ENCODE measurements around the gene FRMD8.

Gene FRMD8, protein sequence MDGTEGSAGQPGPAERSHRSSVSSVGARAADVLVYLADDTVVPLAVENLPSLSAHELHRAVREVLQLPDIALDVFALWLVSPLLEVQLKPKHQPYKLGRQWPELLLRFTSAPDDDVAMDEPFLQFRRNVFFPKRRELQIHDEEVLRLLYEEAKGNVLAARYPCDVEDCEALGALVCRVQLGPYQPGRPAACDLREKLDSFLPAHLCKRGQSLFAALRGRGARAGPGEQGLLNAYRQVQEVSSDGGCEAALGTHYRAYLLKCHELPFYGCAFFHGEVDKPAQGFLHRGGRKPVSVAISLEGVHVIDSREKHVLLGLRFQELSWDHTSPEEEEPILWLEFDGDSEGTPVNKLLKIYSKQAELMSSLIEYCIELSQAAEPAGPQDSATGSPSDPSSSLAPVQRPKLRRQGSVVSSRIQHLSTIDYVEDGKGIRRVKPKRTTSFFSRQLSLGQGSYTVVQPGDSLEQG

DNA sequence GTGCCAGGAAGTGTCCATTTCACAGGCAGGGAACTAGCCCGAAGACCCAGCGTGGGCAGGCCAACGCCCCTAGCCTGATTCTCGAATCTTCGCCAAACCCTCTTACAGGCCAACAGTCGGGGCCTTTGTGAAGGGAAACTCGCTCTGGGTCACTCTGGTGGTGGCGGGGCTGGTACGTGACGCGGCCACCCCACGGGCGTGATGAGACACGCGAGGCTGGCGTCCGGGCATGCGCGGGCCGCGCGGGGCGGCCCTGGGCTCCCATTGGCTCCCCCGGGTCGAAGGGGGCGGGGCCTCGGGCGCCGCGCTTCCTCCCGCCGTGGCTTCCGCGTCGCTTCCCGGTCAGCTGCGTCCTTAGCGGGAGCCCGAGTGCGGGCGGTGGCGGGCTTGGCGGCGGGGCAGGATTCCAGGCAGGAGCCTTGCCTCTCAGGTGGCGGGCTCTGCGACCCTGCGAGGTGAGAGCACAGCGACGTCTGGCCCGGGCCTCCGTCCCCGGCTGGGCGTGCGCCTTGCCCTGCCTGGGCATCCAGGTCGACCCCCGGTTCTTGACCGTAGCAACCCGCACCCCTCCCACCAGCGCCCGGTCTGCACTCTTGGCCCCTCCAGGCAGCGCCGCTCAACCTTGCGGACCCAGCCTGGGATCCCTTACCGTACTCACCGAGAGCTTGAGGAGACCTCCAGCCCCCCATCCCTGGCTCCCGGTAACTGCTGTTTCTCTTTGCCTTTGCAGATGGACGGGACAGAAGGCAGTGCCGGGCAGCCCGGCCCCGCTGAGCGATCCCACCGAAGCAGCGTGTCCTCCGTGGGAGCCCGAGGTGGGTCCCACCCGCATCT, at the start of gene FRMD8:
Gene FRMD8 (plus strand): TSS at position 331 of the 834 bp plus-strand sequence. CDS start 400 bp downstream, at position 731.
- TF ChIP-seq ZNF274 (IDR thresholded peaks at IDR 0.05; ENCODE audit: low read depth, low read length), result no peak
- H3K4me3 ChIP-seq (ENCODE audit: low read length), result peak within 1 kb of the TSS; percentile 74

DNA sequence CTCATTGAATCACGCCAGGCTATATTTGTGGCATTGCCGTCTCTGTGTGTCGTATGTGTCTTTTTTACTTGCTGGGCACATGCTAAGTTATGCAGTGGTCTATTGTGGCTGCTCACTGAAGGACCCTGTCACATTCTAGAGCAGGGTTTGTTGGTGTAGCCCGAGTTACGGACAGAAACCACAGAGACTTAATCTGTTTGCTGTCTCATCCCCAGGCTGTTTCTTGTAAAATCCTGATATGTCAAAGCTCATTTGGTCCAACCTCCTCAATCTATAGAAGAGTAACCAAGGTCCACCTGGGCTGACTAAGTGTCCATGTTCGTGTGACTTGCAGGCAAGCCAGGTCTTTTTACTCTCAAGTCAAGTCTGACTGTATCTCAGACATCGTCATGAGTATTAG, 47.8 kb upstream of the FRMD8 start:
- TF ChIP-seq ZNF274 (IDR thresholded peaks at IDR 0.05; ENCODE audit: low read depth, low read length), result no peak
- no peak overlapping the region for H3K4me3 ChIP-seq (ENCODE audit: low read length)

DNA sequence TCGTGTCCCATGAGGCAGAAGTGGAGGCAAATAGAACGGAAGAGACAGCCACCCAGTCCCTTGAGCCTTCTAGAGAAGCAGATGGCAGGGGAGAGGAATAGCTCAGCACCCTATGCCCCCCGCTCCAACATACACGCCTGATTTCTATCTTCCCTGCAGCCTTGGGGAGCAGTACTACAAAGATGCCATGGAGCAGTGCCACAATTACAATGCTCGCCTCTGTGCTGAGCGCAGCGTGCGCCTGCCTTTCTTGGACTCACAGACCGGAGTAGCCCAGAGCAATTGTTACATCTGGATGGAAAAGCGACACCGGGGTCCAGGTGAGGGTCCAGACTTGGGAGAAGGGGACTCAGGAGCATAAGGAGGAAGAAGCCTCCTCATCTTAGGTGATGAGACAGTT, 46.2 kb upstream of the FRMD8 start:
- H3K4me3 ChIP-seq (ENCODE audit: low read length), result no peak overlapping the region

DNA sequence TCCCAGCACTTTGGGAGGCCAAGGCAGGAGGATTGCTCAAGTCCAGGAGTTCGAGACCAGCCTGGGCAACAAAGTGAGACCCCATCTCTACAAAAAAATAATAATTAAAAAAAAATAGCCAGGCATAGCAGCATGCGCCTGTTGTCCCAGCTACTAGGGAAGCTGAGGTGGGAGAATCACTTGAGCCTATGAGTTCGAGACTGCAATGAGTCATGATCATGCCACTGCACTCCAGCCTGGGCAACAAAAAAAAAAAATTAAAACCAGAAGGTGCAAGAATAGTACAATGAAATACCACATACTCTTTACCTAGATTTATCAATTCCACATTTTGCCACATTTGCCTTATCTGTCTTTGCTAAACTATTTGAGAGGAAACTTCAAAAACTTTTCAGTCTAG, 44.6 kb upstream of the FRMD8 start:
- no peak overlapping the region for H3K4me3 ChIP-seq (ENCODE audit: low read length)
- TF ChIP-seq ZNF274 (IDR thresholded peaks at IDR 0.05; ENCODE audit: low read depth, low read length), result no peak

More for the DNA sequence above, 46.2 kb upstream of the FRMD8 start:
- TF ChIP-seq ZNF274 (IDR thresholded peaks at IDR 0.05; ENCODE audit: low read depth, low read length), result no peak

DNA sequence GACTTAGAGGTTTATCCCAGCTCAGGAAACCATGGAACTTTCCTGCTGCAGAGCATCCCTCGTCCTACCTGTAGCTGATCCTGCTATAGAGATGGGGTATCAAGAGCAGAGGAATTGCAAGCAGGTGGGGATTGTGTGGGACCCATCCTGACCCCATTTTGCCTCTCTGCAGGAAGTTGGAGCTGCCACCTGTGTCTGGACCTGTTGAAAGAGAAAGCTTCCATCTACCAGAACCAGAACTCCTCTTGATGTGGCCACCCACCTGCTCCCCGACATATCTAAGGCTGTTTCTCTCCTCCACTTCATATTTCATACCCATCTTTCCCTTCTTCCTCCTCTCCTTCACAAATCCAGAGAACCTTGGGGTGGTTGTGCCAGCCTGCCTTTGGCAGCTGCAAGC, 34.9 kb upstream of the FRMD8 start:
- no peak for TF ChIP-seq ZNF274 (IDR thresholded peaks at IDR 0.05; ENCODE audit: low read depth, low read length)

DNA sequence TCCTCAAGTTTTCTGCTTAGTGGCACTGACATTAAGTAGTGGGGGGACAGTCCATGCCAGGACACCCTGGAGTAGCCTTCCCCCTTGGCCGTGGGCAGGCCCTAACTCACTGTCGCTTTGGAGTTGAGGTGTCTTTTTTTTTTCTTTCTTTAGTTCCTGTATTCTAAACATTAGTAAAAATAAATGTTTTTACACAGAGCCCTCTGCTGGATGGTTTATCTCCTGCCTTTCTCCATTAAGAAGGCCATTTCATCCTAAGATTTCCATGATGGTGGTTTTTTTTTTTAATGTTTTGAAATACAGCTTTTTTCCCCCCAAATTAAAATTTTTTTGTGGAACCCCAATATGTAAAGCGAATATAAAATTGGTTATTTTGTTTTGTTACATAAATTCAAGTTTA, 33.7 kb upstream of the FRMD8 start:
- H3K4me3 ChIP-seq (ENCODE audit: low read length), result no peak overlapping the region
- no peak for TF ChIP-seq ZNF274 (IDR thresholded peaks at IDR 0.05; ENCODE audit: low read depth, low read length)

More for the DNA sequence above, 34.9 kb upstream of the FRMD8 start:
- no peak overlapping the region for H3K4me3 ChIP-seq (ENCODE audit: low read length)

DNA sequence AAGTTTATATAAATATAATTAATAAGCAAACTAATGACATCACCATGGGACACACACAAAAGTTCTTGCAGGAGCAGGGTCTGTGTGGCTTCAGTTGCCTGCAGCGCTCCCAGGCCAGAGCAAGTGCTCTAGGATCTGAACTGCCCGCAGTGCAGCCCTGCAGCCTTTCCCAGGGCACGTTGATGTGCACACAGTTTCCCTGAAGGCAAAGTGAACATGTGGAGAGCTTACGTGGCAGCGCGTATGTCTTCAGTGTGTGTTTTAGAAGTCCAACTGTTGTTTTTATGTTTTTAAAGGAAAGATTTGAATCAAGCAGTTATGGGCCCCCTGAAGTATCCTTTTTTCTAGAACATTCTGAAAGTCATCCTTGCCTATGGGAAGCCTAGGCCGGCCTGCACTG, 33.1 kb upstream of the FRMD8 start:
- TF ChIP-seq ZNF274 (IDR thresholded peaks at IDR 0.05; ENCODE audit: low read depth, low read length), result no peak
- H3K4me3 ChIP-seq (ENCODE audit: low read length), result no peak overlapping the region

DNA sequence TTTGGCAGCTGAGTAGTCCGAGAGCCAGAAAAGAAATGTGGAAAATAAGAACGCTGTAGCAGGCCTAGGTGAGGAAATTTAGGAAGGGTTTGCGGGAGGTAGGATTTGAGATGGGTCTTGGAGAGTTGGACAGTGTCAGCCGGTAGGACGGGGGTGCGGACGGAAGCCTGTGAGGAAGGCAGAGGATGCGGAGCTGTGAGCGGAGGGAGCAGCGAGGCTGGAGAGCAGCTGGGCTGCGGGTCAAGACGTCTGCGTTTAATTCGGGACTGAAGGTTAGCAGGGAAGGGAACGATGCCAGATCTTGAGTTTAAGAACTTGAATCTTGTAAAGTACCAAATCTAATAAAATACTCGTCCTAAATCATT, 32.6 kb upstream of the FRMD8 start:
- TF ChIP-seq ZNF274 (IDR thresholded peaks at IDR 0.05; ENCODE audit: low read depth, low read length), result no peak

DNA sequence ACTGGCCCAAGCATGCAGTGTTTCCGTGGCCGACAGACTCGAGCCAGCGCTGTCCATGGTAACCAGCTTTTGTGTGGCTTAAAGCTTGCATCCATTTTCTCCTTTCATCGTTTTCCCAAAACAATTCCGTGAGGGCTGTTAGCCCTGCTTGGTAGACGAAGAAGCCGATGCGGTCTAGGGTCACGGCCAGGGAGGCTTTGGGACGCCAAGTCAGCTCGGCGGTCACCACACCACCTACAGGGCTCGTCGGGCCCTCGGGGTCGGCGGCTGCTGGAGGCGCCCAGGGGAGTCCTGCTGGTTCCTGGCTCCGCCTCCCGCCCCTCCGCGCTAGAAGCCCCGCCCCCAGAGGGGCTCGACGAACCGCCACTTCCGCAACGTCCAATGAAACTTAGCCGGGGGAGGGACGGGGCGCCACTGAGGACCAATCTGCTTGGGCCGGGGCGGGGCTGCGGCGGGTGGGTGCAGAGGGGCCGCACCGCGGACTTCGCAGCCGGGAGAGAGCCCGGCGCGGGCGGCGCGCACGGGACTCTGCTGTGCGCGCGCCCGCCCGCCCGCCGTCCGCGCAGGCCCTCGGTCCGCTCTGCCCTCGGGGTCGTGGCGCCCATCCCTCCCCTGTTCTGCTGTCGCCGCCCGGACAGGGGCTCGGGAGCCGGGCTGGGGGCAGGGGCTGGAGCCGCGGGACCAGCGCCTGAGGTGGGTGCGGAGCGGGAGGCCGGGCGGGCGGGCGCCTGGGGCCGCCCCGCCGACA, 32.0 kb upstream of the FRMD8 start, which contains the start of gene TIGD3:
Gene TIGD3 (plus strand): TSS at position 487 of the 748 bp plus-strand sequence. CDS start 1,058 bp downstream, outside the sequence.
- no peak for TF ChIP-seq ZNF274 (IDR thresholded peaks at IDR 0.05; ENCODE audit: low read depth, low read length)
- H3K4me3 ChIP-seq (ENCODE audit: low read length), result peak within 1 kb of the TSS; percentile 78

More for the DNA sequence above, 32.6 kb upstream of the FRMD8 start:
- H3K4me3 ChIP-seq (ENCODE audit: low read length), result no peak overlapping the region; the same call in 1 of the 2 replicates

DNA sequence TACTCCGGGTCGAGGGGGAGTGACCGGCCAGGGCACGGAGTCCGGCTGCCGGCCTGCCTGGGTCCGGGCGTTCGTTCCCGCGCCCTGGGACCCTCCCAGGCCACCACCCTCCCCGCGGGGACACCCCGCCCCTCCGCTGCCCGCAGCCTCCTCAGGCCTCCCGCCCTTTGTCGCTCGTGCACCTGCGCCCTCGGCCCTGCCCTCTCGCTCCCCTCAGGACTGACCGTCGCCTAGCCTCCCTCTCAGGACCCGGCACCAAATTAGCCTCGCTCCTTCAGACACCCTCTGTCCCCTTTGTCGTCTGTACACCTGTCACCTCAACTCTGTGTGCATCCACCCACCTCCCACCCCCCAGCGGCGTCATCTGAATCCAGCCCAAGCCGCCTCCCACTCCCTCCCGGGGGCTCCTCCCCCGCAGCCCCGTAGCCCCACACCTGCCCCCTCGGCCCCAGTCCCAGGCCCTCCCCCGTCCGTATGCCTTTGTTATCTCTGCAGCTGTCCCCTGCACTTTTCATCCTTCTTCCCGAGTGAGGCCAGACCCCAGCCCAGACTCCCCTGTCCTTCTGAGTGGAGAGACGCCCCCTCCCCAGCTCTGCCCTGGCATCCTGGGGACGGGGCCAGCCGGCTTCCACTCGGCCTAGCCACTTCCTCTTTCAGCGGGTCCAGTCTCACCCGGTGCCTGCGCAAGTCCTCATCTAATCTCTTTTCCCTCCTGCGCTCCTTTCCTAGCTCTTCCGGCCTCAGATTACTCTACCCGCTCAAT, 31.2 kb upstream of the FRMD8 start:
- H3K4me3 ChIP-seq (ENCODE audit: low read length), result peak overlapping the region; percentile 78

DNA sequence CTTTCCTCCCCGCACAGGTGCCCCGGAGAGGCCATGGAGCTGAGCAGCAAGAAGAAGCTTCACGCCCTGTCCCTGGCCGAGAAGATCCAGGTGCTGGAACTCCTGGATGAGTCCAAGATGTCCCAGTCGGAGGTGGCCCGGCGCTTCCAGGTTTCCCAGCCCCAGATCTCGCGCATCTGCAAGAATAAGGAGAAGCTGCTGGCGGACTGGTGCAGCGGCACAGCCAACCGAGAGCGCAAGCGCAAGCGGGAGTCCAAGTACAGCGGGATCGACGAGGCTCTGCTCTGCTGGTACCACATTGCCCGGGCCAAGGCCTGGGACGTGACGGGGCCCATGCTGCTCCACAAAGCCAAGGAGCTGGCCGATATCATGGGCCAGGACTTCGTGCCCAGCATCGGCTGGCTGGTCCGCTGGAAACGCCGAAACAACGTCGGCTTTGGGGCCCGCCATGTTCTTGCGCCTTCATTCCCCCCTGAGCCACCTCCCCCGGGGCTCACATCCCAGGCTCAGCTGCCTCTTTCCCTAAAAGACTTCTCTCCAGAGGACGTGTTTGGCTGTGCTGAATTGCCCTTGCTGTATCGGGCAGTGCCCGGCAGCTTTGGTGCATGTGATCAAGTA, 30.6 kb upstream of the FRMD8 start:
- no peak overlapping the region; the same call in 1 of the 2 replicates for H3K4me3 ChIP-seq (ENCODE audit: low read length)
- TF ChIP-seq ZNF274 (IDR thresholded peaks at IDR 0.05; ENCODE audit: low read depth, low read length), result no peak

More for the DNA sequence above, 31.2 kb upstream of the FRMD8 start:
- TF ChIP-seq ZNF274 (IDR thresholded peaks at IDR 0.05; ENCODE audit: low read depth, low read length), result no peak

DNA sequence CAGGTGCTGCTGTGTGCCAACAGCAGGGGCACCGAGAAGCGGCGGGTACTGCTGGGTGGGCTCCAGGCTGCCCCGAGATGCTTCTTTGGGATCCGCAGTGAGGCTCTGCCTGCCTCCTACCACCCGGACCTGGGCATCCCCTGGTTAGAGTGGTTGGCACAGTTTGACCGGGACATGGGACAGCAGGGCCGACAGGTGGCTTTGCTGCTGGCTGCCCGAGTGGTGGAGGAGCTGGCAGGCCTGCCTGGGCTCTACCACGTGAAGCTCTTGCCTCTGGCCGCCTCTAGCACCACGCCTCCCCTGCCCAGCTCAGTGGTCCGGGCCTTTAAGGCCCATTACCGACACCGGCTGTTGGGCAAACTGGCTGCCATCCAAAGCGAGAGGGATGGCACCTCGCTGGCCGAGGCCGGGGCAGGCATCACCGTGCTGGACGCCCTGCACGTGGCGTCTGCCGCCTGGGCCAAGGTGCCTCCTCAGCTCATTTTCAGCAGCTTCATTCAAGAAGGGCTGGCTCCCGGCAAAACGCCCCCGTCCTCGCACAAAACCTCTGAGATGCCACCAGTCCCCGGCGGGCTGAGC, 30.0 kb upstream of the FRMD8 start:
- H3K4me3 ChIP-seq (ENCODE audit: low read length), result no peak overlapping the region
- TF ChIP-seq ZNF274 (IDR thresholded peaks at IDR 0.05; ENCODE audit: low read depth, low read length), result no peak

Measured in GM08714 (cell line).